ENCODE results near the gene SMG6. TPM values are rescaled to one million over a fixed set of nuclear protein-coding genes. Genes with fewer than 3 reads are reported as not detected.

SMG6 gene
- total and polyA plus RNA-seq, 8 donors = 17.0 to 102 (median 24.4) TPM

- TF ChIP-seq EP300 (IDR thresholded peaks at IDR 0.05) (no peak), POLR2AphosphoS5 (IDR thresholded peaks at IDR 0.05) (no peak), POLR2A (IDR thresholded peaks at IDR 0.05) (no peak), CTCF (IDR thresholded peaks at IDR 0.05) (no peak)
- intact Hi-C loops (cut with DNase I; ENCODE audit: low total_unique reads) = no loop called here
- H3K4me3 ChIP-seq = peak overlapping the region; percentile 82 to 99 (median 95)
- H3K27me3 ChIP-seq = no peaks in the 10 kb centered on the region
- no peak for DNase-seq
- peak overlapping the region in 4 of 5 donors; percentile 90 to 96 (median 94) for H3K27ac ChIP-seq
- H3K9me3 ChIP-seq = no peaks in the 10 kb centered on the region
- H3K4me1 ChIP-seq = peaks cover 10 to 40% (median 36%) of the 10 kb centered on the region in 4 donors
- 2 to 4% (median 2%) methylated on average over 17 of the region's 17 CpGs for WGBS, 5 donors
- H3K36me3 ChIP-seq = peaks cover 35 to 48% (median 45%) of the 10 kb centered on the region in 4 donors
These were observed 32.2 kb upstream of the SMG6 start for GRCh38 chr17:2335726-2336214.

GRCh38 chr17:2331303-2331702 is 27.7 kb upstream of the SMG6 start:
- peaks cover 71 to 90% (median 89%) of the 10 kb centered on the region in 4 donors for H3K36me3 ChIP-seq
- H3K4me1 ChIP-seq = peaks cover 10 to 22% (median 18%) of the 10 kb centered on the region in 4 donors
- no peak overlapping the region for H3K4me3 ChIP-seq
- intact Hi-C loops (cut with DNase I; ENCODE audit: low total_unique reads) = no loop called here
- TF ChIP-seq EP300 (IDR thresholded peaks at IDR 0.05) (no peak), POLR2A (IDR thresholded peaks at IDR 0.05) (no peak), CTCF (IDR thresholded peaks at IDR 0.05) (no peak), POLR2AphosphoS5 (IDR thresholded peaks at IDR 0.05) (no peak)
- H3K27ac ChIP-seq = no peak overlapping the region
- WGBS, 5 donors = 54 to 87% (median 60%) methylated on average over 3 of the region's 3 CpGs
- no peaks in the 10 kb centered on the region for H3K9me3 ChIP-seq
- H3K27me3 ChIP-seq = no peaks in the 10 kb centered on the region
- DNase-seq = no peak

- Histone ChIP-seq H3K27me3 (no peaks in the 10 kb centered on the region), H3K36me3 (peaks cover 53 to 89% (median 87%) of the 10 kb centered on the region in 4 donors), H3K4me3 (no peak overlapping the region), H3K27ac (no peak overlapping the region), H3K9me3 (no peaks in the 10 kb centered on the region), H3K4me1 (no peaks in the 10 kb centered on the region)
- 67 to 78% (median 71%) methylated on average over 2 of the region's 2 CpGs for WGBS, 5 donors
- TF ChIP-seq POLR2A (IDR thresholded peaks at IDR 0.05) (no peak), POLR2AphosphoS5 (IDR thresholded peaks at IDR 0.05) (no peak)
- DNase-seq = no peak
- intact Hi-C loops (cut with DNase I; ENCODE audit: low total_unique reads) = no loop called here
These were observed 20.2 kb upstream of the SMG6 start for GRCh38 chr17:2323629-2324314.

GRCh38 chr17:2321399-2321798 is 17.8 kb upstream of the SMG6 start:
- H3K4me1 ChIP-seq = no peaks in the 10 kb centered on the region
- intact Hi-C loops (cut with DNase I; ENCODE audit: low total_unique reads) = no loop called here
- no peak for TF ChIP-seq POLR2A (IDR thresholded peaks at IDR 0.05)
- no peak for TF ChIP-seq CTCF (IDR thresholded peaks at IDR 0.05)
- no peak for TF ChIP-seq EP300 (IDR thresholded peaks at IDR 0.05)
- no peak for TF ChIP-seq POLR2AphosphoS5 (IDR thresholded peaks at IDR 0.05)
- peaks cover 38 to 74% (median 64%) of the 10 kb centered on the region in 4 donors for H3K36me3 ChIP-seq
- 37 to 75% (median 64%) methylated on average over 1 of the region's 1 CpG for WGBS, 5 donors
- no peak overlapping the region for H3K4me3 ChIP-seq
- no peaks in the 10 kb centered on the region for H3K27me3 ChIP-seq
- DNase-seq = no peak
- no peaks in the 10 kb centered on the region for H3K9me3 ChIP-seq
- no peak overlapping the region for H3K27ac ChIP-seq

GRCh38 chr17:2319051-2319450 is 15.5 kb upstream of the SMG6 start:
- Histone ChIP-seq H3K27me3 (no peaks in the 10 kb centered on the region), H3K9me3 (no peaks in the 10 kb centered on the region), H3K36me3 (peaks cover 16 to 55% (median 41%) of the 10 kb centered on the region in 4 donors), H3K4me3 (no peak overlapping the region), H3K27ac (no peak overlapping the region), H3K4me1 (no peaks in the 10 kb centered on the region)
- intact Hi-C loops (cut with DNase I; ENCODE audit: low total_unique reads) = no loop called here
- no peak for DNase-seq
- TF ChIP-seq EP300 (IDR thresholded peaks at IDR 0.05) = no peak
